Naive B cell (primary cell): Measurements from ENCODE around the gene WDR93. TPM values are rescaled to one million over a fixed set of nuclear protein-coding genes. Genes with fewer than 3 reads are reported as not detected.
"Not testable (repeated sequence)": the region's sequence is repeated elsewhere in the genome, so short reads cannot be mapped to it uniquely, and the experiment has no call there.

Experiments used
- ATAC-seq, 2 donors: fragments of 150-1000 bp; cut with Tn5 transposase; 2 replicates each; pipeline ENCODE4 v1.10.0; 2021; ENCODE audit warnings: low read depth in 2 of 2, mild to moderate bottlenecking in 2 of 2, moderate library complexity in 2 of 2
- DNase-seq: peaks from one replicate; pipeline ENCODE4 v3.0.0; 2022
- H3K27ac Mint-ChIP-seq, 6 donors: one replicate each; pipeline ENCODE4 v1.8.0; 2020 to 2022; ENCODE audit warnings: mild to moderate bottlenecking in 6 of 6, mixed read lengths in 6 of 6, moderate library complexity in 5 of 6, inconsistent platforms in 2 of 6
- H3K27me3 Mint-ChIP-seq, 3 donors: one replicate each; pipeline ENCODE4 v1.8.0; 2021 to 2022; ENCODE audit warnings: mixed read lengths in 3 of 3, mild to moderate bottlenecking in 1 of 3
- H3K36me3 Mint-ChIP-seq, 2 donors: one replicate each; pipeline ENCODE4 v1.8.0; 2020 to 2022; ENCODE audit warnings: mixed read lengths in 2 of 2, inconsistent platforms in 1 of 2, mild to moderate bottlenecking in 1 of 2
- H3K4me1 Mint-ChIP-seq, 3 donors: one replicate each; pipeline ENCODE4 v1.8.0; 2020 to 2022; ENCODE audit warnings: mixed read lengths in 3 of 3, inconsistent platforms in 1 of 3, mild to moderate bottlenecking in 1 of 3, moderate library complexity in 1 of 3
- H3K4me3 Mint-ChIP-seq, 8 donors: one replicate each; pipeline ENCODE4 v1.8.0; 2020 to 2022; ENCODE audit warnings: mild to moderate bottlenecking in 8 of 8, mixed read lengths in 8 of 8, moderate library complexity in 8 of 8, inconsistent platforms in 2 of 8
- H3K9me3 Mint-ChIP-seq, 7 donors: one replicate each; pipeline ENCODE4 v1.8.0; 2020 to 2022; ENCODE audit warnings: mixed read lengths in 7 of 7, mild to moderate bottlenecking in 5 of 7, inconsistent platforms in 2 of 7, moderate library complexity in 1 of 7
- polyA plus RNA-seq, 6 donors: library from polyadenylated mRNA; unstranded; fragments of 300-500 nt; fragmentation: Illumina TruSeq; gene quantifications; one replicate each; pipeline ENCODE4 v1.2.3, GENCODE V29; 2021; ENCODE audit warnings: low read depth in 6 of 6

WDR93 gene
- polyA plus RNA-seq, 6 donors from 2014 or later: not detected

- H3K4me3 Mint-ChIP-seq: no peak overlapping the region
- peaks cover 0 to 17% (median 12%) of the 10 kb centered on the region in 7 donors for H3K9me3 Mint-ChIP-seq
- no peak overlapping the region for H3K27ac Mint-ChIP-seq
- ATAC-seq (no peak), DNase-seq (no peak)
- no peaks in the 10 kb centered on the region for H3K4me1 Mint-ChIP-seq
- H3K27me3 Mint-ChIP-seq: peaks cover 0 to 9% (median 2%) of the 10 kb centered on the region in 3 donors
- H3K36me3 Mint-ChIP-seq: no peaks in the 10 kb centered on the region
Measured at GRCh38 chr15:89787944-89788343, 97.3 kb downstream of the WDR93 start.

GRCh38 chr15:89788585-89788984 lies 98.0 kb downstream of the WDR93 start:
- not testable (repeated sequence) for H3K4me1 Mint-ChIP-seq, H3K27me3 Mint-ChIP-seq, H3K36me3 Mint-ChIP-seq, H3K4me3 Mint-ChIP-seq, ATAC-seq, H3K27ac Mint-ChIP-seq, DNase-seq
- H3K9me3 Mint-ChIP-seq: peaks cover 0 to 17% (median 12%) of the 10 kb centered on the region in 7 donors

GRCh38 chr15:89790206-89790605 lies 99.6 kb downstream of the WDR93 start:
- H3K9me3 Mint-ChIP-seq: peaks cover 0 to 17% (median 12%) of the 10 kb centered on the region in 7 donors

GRCh38 chr15:89790661-89791060 lies 100.0 kb downstream of the WDR93 start:
- no peak overlapping the region for H3K4me3 Mint-ChIP-seq
- ATAC-seq: no peak
- no peaks in the 10 kb centered on the region for H3K36me3 Mint-ChIP-seq
- peaks cover 0 to 22% (median 12%) of the 10 kb centered on the region in 7 donors for H3K9me3 Mint-ChIP-seq
- no peak for DNase-seq
- H3K27me3 Mint-ChIP-seq: peaks cover 0 to 9% (median 5%) of the 10 kb centered on the region in 3 donors
- H3K4me1 Mint-ChIP-seq: no peaks in the 10 kb centered on the region
- H3K27ac Mint-ChIP-seq: no peak overlapping the region

More at GRCh38 chr15:89790206-89790605, 99.6 kb downstream of the WDR93 start:
- H3K4me1 Mint-ChIP-seq: no peaks in the 10 kb centered on the region
- ATAC-seq: no peak
- DNase-seq: no peak
- no peak overlapping the region for H3K27ac Mint-ChIP-seq
- no peaks in the 10 kb centered on the region for H3K36me3 Mint-ChIP-seq
- no peak overlapping the region for H3K4me3 Mint-ChIP-seq
- peaks cover 0 to 9% (median 5%) of the 10 kb centered on the region in 3 donors for H3K27me3 Mint-ChIP-seq

- H3K27ac Mint-ChIP-seq: no peak overlapping the region
- peaks cover 0 to 9% (median 5%) of the 10 kb centered on the region in 3 donors for H3K27me3 Mint-ChIP-seq
- H3K4me3 Mint-ChIP-seq: no peak overlapping the region
- no peaks in the 10 kb centered on the region for H3K36me3 Mint-ChIP-seq
- ATAC-seq (no peak), DNase-seq (no peak)
- H3K9me3 Mint-ChIP-seq: peaks cover 0 to 34% (median 20%) of the 10 kb centered on the region in 7 donors
- no peaks in the 10 kb centered on the region for H3K4me1 Mint-ChIP-seq
Measured at GRCh38 chr15:89792106-89792805, 101.6 kb downstream of the WDR93 start.

Other genes starting within 250 kb of the WDR93 start
- gene RHCG, start 194.2 kb upstream of the WDR93 start, polyA plus RNA-seq: not detected
- gene TICRR, start 115.3 kb upstream of the WDR93 start, polyA plus RNA-seq: not detected
- under 1 TPM in 1 of 6 donors, not detected in 5; 0.15 TPM for gene KIF7, start 35.3 kb upstream of the WDR93 start, polyA plus RNA-seq
- gene PLIN1, start 11.4 kb upstream of the WDR93 start, polyA plus RNA-seq: under 1 TPM in 1 of 6 donors, not detected in 5; 0.25 TPM
- gene PEX11A, start 57 bp upstream of the WDR93 start, polyA plus RNA-seq: 1 to 10 TPM in 4 of 6 donors, under 1 TPM in 1, not detected in 1; 0.98 to 3.5 (median 1.7) TPM
- gene MESP1, start 60.4 kb downstream of the WDR93 start, polyA plus RNA-seq: under 1 TPM in 4 of 6 donors, not detected in 2; 0.28 to 0.71 (median 0.50) TPM
- gene MESP2, start 85.5 kb downstream of the WDR93 start, polyA plus RNA-seq: not detected
- gene ANPEP, start 124.0 kb downstream of the WDR93 start, polyA plus RNA-seq: under 1 TPM in 5 of 6 donors, not detected in 1; 0.13 to 0.62 (median 0.28) TPM
- 10 to 100 TPM; 19.3 to 40.9 (median 35.9) TPM for gene AP3S2, start 203.2 kb downstream of the WDR93 start, polyA plus RNA-seq
- not detected for gene ARPIN, start 222.1 kb downstream of the WDR93 start, polyA plus RNA-seq